HepG2 (cell line): ENCODE measurements around the gene IFT172. TPM values are rescaled to one million over a fixed set of nuclear protein-coding genes. Genes with fewer than 3 reads are reported as not detected.

Experiments used
- EED ChIP-seq: sonication (generic); formaldehyde crosslinking; IDR thresholded peaks from 2 replicates; pipeline ENCODE4 v1.5.0; 2020; ENCODE audit warnings: mild to moderate bottlenecking, missing genetic modification reagents
- HNRNPH1 ChIP-seq: fragments of 200-400 bp; formaldehyde crosslinking; optimal IDR thresholded peaks from 2 replicates; pipeline ENCODE3; 2017; ENCODE audit warnings: mild to moderate bottlenecking, low read depth, low read length
- KAT8 ChIP-seq: IDR thresholded peaks from 2 replicates; pipeline ENCODE4 v1.6.1; 2016; ENCODE audit warnings: missing genetic modification reagents, missing compliant biosample characterization
- KDM3A ChIP-seq: IDR thresholded peaks from 2 replicates; pipeline ENCODE4 v1.6.1; 2018; ENCODE audit warnings: low read depth, missing compliant biosample characterization
- MED8 ChIP-seq: sonication (generic); formaldehyde crosslinking; IDR thresholded peaks from 2 replicates; pipeline ENCODE4 v1.8.1; 2023; ENCODE audit warnings: mild to moderate bottlenecking, missing genetic modification reagents; ENCODE audit not compliant: insufficient replicate concordance
- NFYB ChIP-seq: sonication (generic); formaldehyde crosslinking; IDR thresholded peaks from 2 replicates; pipeline ENCODE4 v1.4.0; 2020; ENCODE audit warnings: missing genetic modification reagents
- PRPF4 ChIP-seq: fragments of 200-400 bp; formaldehyde crosslinking; IDR thresholded peaks from 2 replicates; pipeline ENCODE4 v1.6.1; 2016; ENCODE audit warnings: low read length, low read depth; ENCODE audit not compliant: poor library complexity, severe bottlenecking
- REXO4 ChIP-seq: sonication (generic); formaldehyde crosslinking; IDR thresholded peaks from 2 replicates; pipeline ENCODE4 v1.8.0; 2022; ENCODE audit warnings: missing genetic modification reagents, mild to moderate bottlenecking, borderline replicate concordance
- SALL1 ChIP-seq: sonication (generic); formaldehyde crosslinking; IDR thresholded peaks from 2 replicates; pipeline ENCODE4 v1.8.0; 2022; ENCODE audit warnings: mild to moderate bottlenecking, missing genetic modification reagents
- SALL2 ChIP-seq: sonication (generic); formaldehyde crosslinking; IDR thresholded peaks from 2 replicates; pipeline ENCODE4 v1.8.1; 2023; ENCODE audit warnings: mild to moderate bottlenecking, missing genetic modification reagents, inconsistent platforms
- SAP130 ChIP-seq: IDR thresholded peaks from 2 replicates; pipeline ENCODE4 v1.6.1; 2016; ENCODE audit warnings: low read depth
- SIN3A ChIP-seq: IDR thresholded peaks from 2 replicates; pipeline ENCODE4 v1.6.1; 2011; ENCODE audit warnings: low read depth, mild to moderate bottlenecking, control low read depth, low read length, borderline replicate concordance
- SKI ChIP-seq: fragments of 450-650 bp; IDR thresholded peaks from one replicate; pipeline ENCODE4 v1.6.1; 2018; ENCODE audit warnings: mild to moderate bottlenecking; ENCODE audit not compliant: partially characterized antibody
- SMARCE1 ChIP-seq: fragments of 450-650 bp; IDR thresholded peaks from 2 replicates; pipeline ENCODE4 v1.6.1; 2017; ENCODE audit warnings: borderline replicate concordance
- TEAD3 ChIP-seq: optimal IDR thresholded peaks from 2 replicates; pipeline ENCODE3; 2016; ENCODE audit warnings: borderline replicate concordance
- TRIM24 ChIP-seq: sonication (generic); formaldehyde crosslinking; IDR thresholded peaks from 2 replicates; pipeline ENCODE4 v1.8.0; 2022; ENCODE audit warnings: mild to moderate bottlenecking, missing genetic modification reagents
- WIZ ChIP-seq: sonication (generic); formaldehyde crosslinking; IDR thresholded peaks from 2 replicates; pipeline ENCODE4 v1.5.1; 2020; ENCODE audit warnings: mild to moderate bottlenecking, missing genetic modification reagents
- XRCC5 ChIP-seq: fragments of 200-400 bp; formaldehyde crosslinking; optimal IDR thresholded peaks from 2 replicates; pipeline ENCODE3; 2017; ENCODE audit warnings: mild to moderate bottlenecking, low read length
- ZBTB8A ChIP-seq: sonication (generic); formaldehyde crosslinking; IDR thresholded peaks from 2 replicates; pipeline ENCODE4 v1.4.0; 2020; ENCODE audit warnings: mild to moderate bottlenecking, low read depth, missing genetic modification reagents, borderline replicate concordance
- ZKSCAN5 ChIP-seq: sonication (generic); formaldehyde crosslinking; IDR thresholded peaks from 2 replicates; pipeline ENCODE4 v1.5.1; 2020; ENCODE audit warnings: mild to moderate bottlenecking, missing genetic modification reagents
- ZNF331 ChIP-seq: sonication (generic); formaldehyde crosslinking; IDR thresholded peaks from 2 replicates; pipeline ENCODE4 v1.4.0; 2020; ENCODE audit warnings: missing genetic modification reagents
- ZNF44 ChIP-seq: sonication (generic); formaldehyde crosslinking; IDR thresholded peaks from 2 replicates; pipeline ENCODE4 v1.5.1; 2020; ENCODE audit warnings: mild to moderate bottlenecking, missing genetic modification reagents
- ZNF746 ChIP-seq: sonication (generic); formaldehyde crosslinking; IDR thresholded peaks from 2 replicates; pipeline ENCODE4 v1.8.0; 2022; ENCODE audit warnings: mild to moderate bottlenecking, missing genetic modification reagents
- ZNF780A ChIP-seq: sonication (generic); formaldehyde crosslinking; IDR thresholded peaks from 2 replicates; pipeline ENCODE4 v1.8.0; 2022; ENCODE audit warnings: mild to moderate bottlenecking, missing genetic modification reagents, moderate library complexity
- ZNF788 ChIP-seq: sonication (generic); formaldehyde crosslinking; IDR thresholded peaks from 2 replicates; pipeline ENCODE4 v1.5.0; 2020; ENCODE audit warnings: mild to moderate bottlenecking, missing genetic modification reagents, borderline replicate concordance
- polyA plus RNA-seq, 8 experiments: library from polyadenylated mRNA; depleted of rRNA in 3 of 8; stranded (reverse) in 7 of 8; unstranded in 1 of 8; fragments of >200 nt; fragmentation: Illumina TruSeq in 4 of 8; extraction: Trizol in 4 of 8; gene quantifications; 2 replicates each; pipeline versions ENCODE4 v1.2.1 to v1.2.3, GENCODE V29; 2011 to 2016; ENCODE audit warnings: low read depth in 4 of 8, missing spikeins in 1 of 8, mixed read lengths in 1 of 8; ENCODE audit not compliant: insufficient read depth in 1 of 8
- total RNA-seq, 5 experiments: library from RNA; depleted of rRNA; stranded (reverse); fragments of >200 nt; fragmentation: Illumina TruSeq; extraction: Trizol; gene quantifications; 2 replicates each; pipeline ENCODE4 v1.2.3, GENCODE V29; 2016; ENCODE audit warnings: low read depth in 1 of 5
- TF ChIP-seq, protein P1 (sequence below): sonication (generic); formaldehyde crosslinking; IDR thresholded peaks from 2 replicates; pipeline ENCODE4 v1.8.1; 2023; ENCODE audit warnings: missing genetic modification reagents, mild to moderate bottlenecking, borderline replicate concordance
- TF ChIP-seq, protein P2 (sequence below): sonication (generic); formaldehyde crosslinking; IDR thresholded peaks from 2 replicates; pipeline ENCODE4 v1.8.0; 2022; ENCODE audit warnings: mild to moderate bottlenecking, missing genetic modification reagents, borderline replicate concordance
- TF ChIP-seq, protein P3 (sequence below): sonication (generic); formaldehyde crosslinking; IDR thresholded peaks from 2 replicates; pipeline ENCODE4 v1.4.0; 2020; ENCODE audit warnings: mild to moderate bottlenecking, low read depth, missing genetic modification reagents

Gene IFT172
- total and polyA plus RNA-seq, 2 of the 13 experiments (the other 11 are each of a cell fraction or from before 2014, with no cell fraction given): 21.6 to 35.7 TPM

DNA sequence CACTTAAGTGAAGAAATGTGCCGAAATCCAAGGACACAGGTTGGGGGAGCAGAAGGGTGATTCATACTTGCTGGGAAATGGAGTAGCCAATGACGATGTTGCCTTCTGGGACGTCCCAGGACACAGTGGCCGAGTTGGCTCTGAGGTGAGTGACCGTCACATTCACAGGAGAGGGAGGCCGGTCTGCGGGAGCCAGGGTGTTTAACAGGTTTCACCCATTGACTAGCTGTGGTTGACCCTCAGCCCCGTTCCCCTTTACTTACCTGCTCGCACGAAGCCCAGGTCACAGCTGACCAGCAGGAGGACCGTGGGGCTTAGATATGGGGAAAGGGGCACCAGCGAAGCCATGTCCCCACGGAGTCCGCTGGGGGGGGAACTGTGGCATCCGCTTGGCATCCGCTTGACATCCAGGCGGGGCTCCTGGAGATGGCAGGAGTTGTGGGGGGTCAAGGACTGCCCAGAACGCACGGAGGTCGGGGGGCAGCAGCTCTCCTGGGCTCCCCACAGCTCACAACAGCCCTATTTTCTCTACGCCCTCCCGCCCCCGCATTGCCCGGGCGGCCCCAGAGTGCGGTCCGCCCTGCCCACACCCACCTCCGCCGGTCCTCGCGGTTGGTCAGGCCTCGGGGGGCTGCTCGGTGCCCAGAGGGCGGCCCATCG is 4.9 kb upstream of the IFT172 start (continued):
- TF ChIP-seq, protein P1, sequence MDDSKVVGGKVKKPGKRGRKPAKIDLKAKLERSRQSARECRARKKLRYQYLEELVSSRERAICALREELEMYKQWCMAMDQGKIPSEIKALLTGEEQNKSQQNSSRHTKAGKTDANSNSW: 0 out of 2 replicates have a peak, but pooled peaks have one; percentile 37
- peak; percentile 50 for TF ChIP-seq XRCC5
- no peak for TF ChIP-seq ZNF331
- no peak for TF ChIP-seq REXO4
- TF ChIP-seq SALL1 (CRISPR knock-in tag): peak; percentile 42
- no peak for TF ChIP-seq ZKSCAN5 (CRISPR knock-in tag)
- no peak for TF ChIP-seq EED
- TF ChIP-seq TEAD3 (CRISPR knock-in tag): no peak
- peak; percentile 42; the same call in 1 of the 2 replicates for TF ChIP-seq SALL2 (CRISPR knock-in tag)
- peak; percentile 31 for TF ChIP-seq MED8
- TF ChIP-seq SIN3A: peak; percentile 51; the same call in 1 of the 2 replicates
- no peak for TF ChIP-seq PRPF4
- TF ChIP-seq ZNF780A (CRISPR knock-in tag): no peak
- peak; percentile 67; the same call in 1 of the 2 replicates for TF ChIP-seq ZNF788
- no peak for TF ChIP-seq SMARCE1
- no peak for TF ChIP-seq ZBTB8A (CRISPR knock-in tag)
- TF ChIP-seq ZNF44 (CRISPR knock-in tag): no peak
- TF ChIP-seq SKI: peak; percentile 19
- TF ChIP-seq, protein P2, sequence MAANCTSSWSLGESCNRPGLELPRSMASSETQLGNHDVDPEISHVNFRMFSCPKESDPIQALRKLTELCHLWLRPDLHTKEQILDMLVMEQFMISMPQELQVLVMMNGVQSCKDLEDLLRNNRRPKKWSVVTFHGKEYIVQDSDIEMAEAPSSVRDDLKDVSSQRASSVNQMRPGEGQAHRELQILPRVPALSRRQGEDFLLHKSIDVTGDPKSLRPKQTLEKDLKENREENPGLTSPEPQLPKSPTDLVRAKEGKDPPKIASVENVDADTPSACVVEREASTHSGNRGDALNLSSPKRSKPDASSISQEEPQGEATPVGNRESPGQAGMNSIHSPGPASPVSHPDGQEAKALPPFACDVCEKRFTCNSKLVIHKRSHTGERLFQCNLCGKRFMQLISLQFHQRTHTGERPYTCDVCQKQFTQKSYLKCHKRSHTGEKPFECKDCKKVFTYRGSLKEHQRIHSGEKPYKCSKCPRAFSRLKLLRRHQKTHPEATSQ (CRISPR knock-in tag): no peak
- no peak for TF ChIP-seq ZNF746 (CRISPR knock-in tag)
- TF ChIP-seq, protein P3, sequence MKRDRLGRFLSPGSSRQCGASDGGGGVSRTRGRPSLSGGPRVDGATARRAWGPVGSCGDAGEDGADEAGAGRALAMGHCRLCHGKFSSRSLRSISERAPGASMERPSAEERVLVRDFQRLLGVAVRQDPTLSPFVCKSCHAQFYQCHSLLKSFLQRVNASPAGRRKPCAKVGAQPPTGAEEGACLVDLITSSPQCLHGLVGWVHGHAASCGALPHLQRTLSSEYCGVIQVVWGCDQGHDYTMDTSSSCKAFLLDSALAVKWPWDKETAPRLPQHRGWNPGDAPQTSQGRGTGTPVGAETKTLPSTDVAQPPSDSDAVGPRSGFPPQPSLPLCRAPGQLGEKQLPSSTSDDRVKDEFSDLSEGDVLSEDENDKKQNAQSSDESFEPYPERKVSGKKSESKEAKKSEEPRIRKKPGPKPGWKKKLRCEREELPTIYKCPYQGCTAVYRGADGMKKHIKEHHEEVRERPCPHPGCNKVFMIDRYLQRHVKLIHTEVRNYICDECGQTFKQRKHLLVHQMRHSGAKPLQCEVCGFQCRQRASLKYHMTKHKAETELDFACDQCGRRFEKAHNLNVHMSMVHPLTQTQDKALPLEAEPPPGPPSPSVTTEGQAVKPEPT: no peak
- no peak for TF ChIP-seq WIZ (CRISPR knock-in tag)
- TF ChIP-seq SAP130: 0 out of 2 replicates have a peak, but pooled peaks have one; percentile 36
- no peak for TF ChIP-seq HNRNPH1
- no peak for TF ChIP-seq KDM3A (CRISPR knock-in tag)
- TF ChIP-seq KAT8 (CRISPR knock-in tag): no peak
- peak; percentile 23; the same call in 1 of the 2 replicates for TF ChIP-seq NFYB
- TF ChIP-seq TRIM24 (CRISPR knock-in tag): no peak
